ENCODE results near the gene PFKFB4.

DNA sequence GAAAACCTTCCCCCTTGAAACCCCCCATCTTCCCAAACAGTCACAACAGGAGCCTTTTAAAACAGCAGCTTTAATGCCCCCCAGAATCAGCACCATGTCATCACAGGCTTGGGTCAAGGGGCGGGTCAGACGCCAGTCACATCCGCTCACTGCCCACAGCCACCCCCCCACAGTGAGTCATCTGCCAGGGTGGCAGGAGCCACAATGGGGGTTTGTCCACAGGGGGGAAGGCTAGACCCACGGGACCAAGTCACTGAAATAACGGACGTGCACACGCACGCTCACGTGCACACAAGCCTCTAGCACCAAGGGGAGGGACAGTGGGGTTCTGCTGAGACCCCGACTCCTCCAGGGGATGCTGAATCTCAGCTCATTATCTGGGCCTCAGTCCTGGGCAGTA lies 7.4 kb upstream of the PFKFB4 start:
- TF ChIP-seq CTCF (IDR thresholded peaks at IDR 0.05; ENCODE audit: borderline replicate concordance, extremely low read depth, low read length, poor library complexity, severe bottlenecking): no peak
- no peak for TF ChIP-seq EZH2 (IDR thresholded peaks at IDR 0.05; ENCODE audit: borderline replicate concordance, low read depth, low read length, severe bottlenecking)
